ENCODE data around the gene GALM. TPM values are rescaled to one million over a fixed set of nuclear protein-coding genes. Genes with fewer than 3 reads are reported as not detected.
A peak's percentile ranks its signal among the peaks of the same experiment; 100 is the strongest.

Gene GALM
- total and polyA plus RNA-seq, 2 of the 13 experiments (the other 11 are each of a cell fraction or from before 2014, with no cell fraction given), result 65.5 to 90.0 TPM

- TF ChIP-seq ETV5 (CRISPR knock-in tag; IDR thresholded peaks at IDR 0.05; ENCODE audit: borderline replicate concordance) (no peak), MYNN (CRISPR knock-in tag; IDR thresholded peaks at IDR 0.05; ENCODE audit: low read depth) (no peak), ZNF549 (CRISPR knock-in tag; IDR thresholded peaks at IDR 0.05) (no peak), AHDC1 (CRISPR knock-in tag; IDR thresholded peaks at IDR 0.05; ENCODE audit: borderline replicate concordance) (0 out of 2 replicates have a peak, but pooled peaks have one; percentile 43), ZNF317 (CRISPR knock-in tag; IDR thresholded peaks at IDR 0.05) (peak; percentile 82), ZNF576 (CRISPR knock-in tag; IDR thresholded peaks at IDR 0.05) (no peak), MAX (IDR thresholded peaks at IDR 0.05) (peak; percentile 47; the same call in 1 of the 2 replicates), SNAPC5 (CRISPR knock-in tag; IDR thresholded peaks at IDR 0.05; ENCODE audit: borderline replicate concordance) (no peak), E2F1 (CRISPR knock-in tag; IDR thresholded peaks at IDR 0.05) (no peak), NFIC (IDR thresholded peaks at IDR 0.05; ENCODE audit: low read length) (0 out of 2 replicates have a peak, but pooled peaks have one; percentile 43), NKX3-1 (CRISPR knock-in tag; IDR thresholded peaks at IDR 0.05) (no peak), ZNF841 (CRISPR knock-in tag; IDR thresholded peaks at IDR 0.05; ENCODE audit: borderline replicate concordance) (no peak), ZBTB46 (CRISPR knock-in tag; IDR thresholded peaks at IDR 0.05; ENCODE audit: borderline replicate concordance) (no peak), HMGXB3 (CRISPR knock-in tag; IDR thresholded peaks at IDR 0.05; ENCODE audit: borderline replicate concordance) (no peak; the same call in 1 of the 2 replicates)
These were observed 85.9 kb downstream of the GALM start (continued) for GRCh38 chr2:38751596-38752410.

All from HepG2 (cell line).